Amygdala (tissue), 56 donors: ENCODE results near the gene EHD2.

Source experiments
- DNase-seq, 56 donors: peaks; one replicate each; lab custom pipeline; 2025; lab: John Stamatoyannopoulos, UW

EHD2 gene

GRCh38 chr19:47686679-47687450 lies 26.4 kb upstream of the EHD2 start:
- no peak for DNase-seq

GRCh38 chr19:47687906-47688305 lies 25.3 kb upstream of the EHD2 start:
- DNase-seq, result no peak

GRCh38 chr19:47691090-47691489 lies 22.1 kb upstream of the EHD2 start:
- DNase-seq, result no peak

GRCh38 chr19:47691782-47692181 lies 21.4 kb upstream of the EHD2 start:
- DNase-seq, result no peak

- no peak for DNase-seq
Measured at GRCh38 chr19:47693489-47693888, 19.7 kb upstream of the EHD2 start.

GRCh38 chr19:47693903-47694302 lies 19.3 kb upstream of the EHD2 start:
- DNase-seq, result no peak

- DNase-seq, result no peak
Measured at GRCh38 chr19:47694466-47695273, 18.6 kb upstream of the EHD2 start.

- DNase-seq, result peak in 1 of 56 donors; percentile 4
Measured at GRCh38 chr19:47695533-47696262, 17.5 kb upstream of the EHD2 start.

- DNase-seq, result no peak
Measured at GRCh38 chr19:47696635-47697034, 16.6 kb upstream of the EHD2 start.

GRCh38 chr19:47697863-47698609 lies 15.2 kb upstream of the EHD2 start:
- DNase-seq, result peak in 55 of 56 donors; percentile 5 to 88 (median 71)

- DNase-seq, result no peak
Measured at GRCh38 chr19:47698631-47699359, 14.4 kb upstream of the EHD2 start.

- peak in 11 of 56 donors; percentile 4 to 47 (median 17) for DNase-seq
Measured at GRCh38 chr19:47699360-47699917, 13.8 kb upstream of the EHD2 start.

- DNase-seq, result no peak
Measured at GRCh38 chr19:47700934-47701716, 12.1 kb upstream of the EHD2 start.

- no peak for DNase-seq
Measured at GRCh38 chr19:47701717-47702552, 11.3 kb upstream of the EHD2 start.

GRCh38 chr19:47702671-47703070 lies 10.6 kb upstream of the EHD2 start:
- peak in 1 of 56 donors; percentile 14 for DNase-seq

- no peak for DNase-seq
Measured at GRCh38 chr19:47703301-47703700, 9.9 kb upstream of the EHD2 start.

GRCh38 chr19:47704024-47704423 lies 9.2 kb upstream of the EHD2 start:
- DNase-seq, result no peak

- DNase-seq, result no peak
Measured at GRCh38 chr19:47704656-47705055, 8.6 kb upstream of the EHD2 start.
